ENCODE results near the gene MSX2.

MSX2 gene

DNA sequence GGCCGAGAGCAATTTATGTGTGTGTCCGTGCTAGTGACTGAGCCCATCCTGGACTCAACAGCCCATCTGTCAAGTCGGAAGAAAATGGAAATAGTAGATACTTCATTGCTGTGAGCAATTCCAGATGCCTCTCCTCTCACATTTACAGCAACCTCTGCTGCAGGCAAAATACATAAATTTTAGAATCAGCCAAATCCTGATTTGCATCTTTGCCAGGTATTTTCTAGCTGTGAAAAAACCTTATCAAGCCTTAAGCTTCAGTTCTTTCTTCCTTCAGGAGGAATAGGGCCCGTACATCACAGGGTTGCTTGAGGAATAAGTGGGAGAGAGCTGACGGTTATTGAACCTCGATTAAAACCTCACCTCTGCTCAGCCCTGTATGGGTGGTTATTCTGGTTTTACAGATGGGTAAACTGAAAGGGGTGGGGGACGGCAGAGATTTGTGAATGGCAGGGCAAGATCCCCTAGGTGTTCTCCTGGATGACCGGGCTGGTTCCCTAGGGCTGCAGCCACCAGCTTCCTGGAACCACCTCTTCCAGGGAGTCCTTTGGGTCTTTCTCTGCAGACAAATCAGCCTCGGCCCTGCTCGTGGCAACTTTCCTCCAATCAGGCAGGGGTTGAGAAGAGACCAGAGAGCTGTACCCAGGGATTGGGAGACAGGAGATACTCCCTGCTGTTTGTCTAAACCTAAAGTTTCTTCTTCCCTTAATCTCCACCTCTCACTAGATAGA, 5.3 kb upstream of the MSX2 start:
- no peak for DNase-seq

DNA sequence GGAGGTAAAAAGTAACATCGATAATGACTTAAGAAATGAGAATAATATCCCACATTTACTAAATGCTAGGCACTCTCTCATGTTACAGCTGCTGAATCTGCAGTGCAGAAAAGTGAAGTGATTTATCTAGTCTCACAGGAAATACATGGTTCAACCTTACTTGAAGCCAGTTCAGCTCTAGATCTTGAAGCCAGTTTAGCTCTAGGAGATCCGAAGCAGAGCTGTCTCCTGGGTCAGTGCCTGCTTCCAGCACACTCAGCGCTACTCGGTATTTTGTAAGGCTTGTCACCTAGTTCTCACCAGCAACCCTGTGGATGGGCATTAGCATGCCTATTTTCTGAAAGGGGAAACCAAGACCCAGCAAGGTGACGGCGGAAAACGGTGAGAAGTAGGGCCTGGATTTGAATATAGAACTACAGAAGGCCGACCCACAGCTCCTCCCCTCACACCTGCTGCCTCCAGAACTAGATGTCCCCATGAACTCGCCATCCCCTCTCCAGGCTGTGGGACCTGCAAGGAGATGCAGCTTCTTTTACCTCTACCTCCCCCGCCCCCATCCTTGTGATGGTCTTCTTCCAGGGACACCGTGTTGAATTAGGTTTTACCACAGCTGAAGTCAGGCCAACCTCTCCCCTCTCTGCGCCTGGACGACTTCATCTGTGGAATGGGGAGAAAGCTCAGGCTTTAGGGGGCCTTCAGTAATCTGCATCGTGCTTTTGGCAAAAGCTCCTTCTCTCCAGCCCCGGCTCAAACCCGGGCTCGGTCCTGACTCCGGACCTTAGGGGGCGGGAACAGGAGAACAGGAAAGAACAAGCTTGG, 4.4 kb upstream of the MSX2 start:
- DNase-seq, result no peak

DNA sequence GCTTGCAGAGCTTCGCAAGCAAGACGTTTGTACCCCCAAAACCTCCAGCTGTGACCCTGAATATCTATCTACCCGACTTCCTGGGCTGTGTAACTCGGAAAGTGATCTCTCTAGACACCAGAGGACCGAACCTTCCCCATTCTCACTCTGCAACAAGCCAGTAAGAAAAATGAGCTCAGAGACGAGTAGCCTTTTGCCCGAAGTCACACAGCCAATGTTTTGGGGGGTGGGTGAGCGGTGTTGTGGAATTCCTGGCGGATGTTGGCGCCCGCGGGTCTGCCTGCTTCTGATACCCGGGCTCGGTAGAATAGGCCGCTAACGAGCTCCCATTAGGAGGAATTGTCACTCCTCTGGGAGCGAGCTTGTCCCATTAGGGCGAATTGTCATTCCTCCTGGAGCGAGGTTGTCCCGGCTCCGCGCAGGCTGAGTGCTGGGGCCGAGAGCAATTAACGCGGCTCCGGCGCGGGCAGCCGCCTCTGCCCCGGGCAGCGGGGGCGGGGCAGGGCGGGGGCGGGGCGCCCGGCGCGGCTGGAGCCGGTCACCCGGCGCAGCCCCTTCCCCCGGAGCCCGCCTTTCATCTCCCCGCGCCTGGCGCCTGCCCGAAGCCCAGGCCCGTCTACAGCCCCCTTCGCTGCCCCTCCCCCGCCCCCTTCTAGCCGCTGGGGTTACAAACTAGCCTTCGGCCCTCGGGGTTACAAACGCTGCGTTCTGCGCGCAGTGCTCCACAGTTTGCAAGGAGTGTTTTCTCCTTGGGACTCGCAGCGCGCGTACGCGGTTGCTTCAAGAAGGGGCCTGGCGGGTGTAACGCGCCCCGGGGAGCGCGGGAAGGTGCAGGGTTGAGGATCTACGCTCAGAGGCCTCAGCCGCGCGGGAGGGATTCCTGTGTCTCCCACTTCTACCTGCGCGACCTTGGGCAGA, 3.5 kb upstream of the MSX2 start:
- DNase-seq, result no peak

DNA sequence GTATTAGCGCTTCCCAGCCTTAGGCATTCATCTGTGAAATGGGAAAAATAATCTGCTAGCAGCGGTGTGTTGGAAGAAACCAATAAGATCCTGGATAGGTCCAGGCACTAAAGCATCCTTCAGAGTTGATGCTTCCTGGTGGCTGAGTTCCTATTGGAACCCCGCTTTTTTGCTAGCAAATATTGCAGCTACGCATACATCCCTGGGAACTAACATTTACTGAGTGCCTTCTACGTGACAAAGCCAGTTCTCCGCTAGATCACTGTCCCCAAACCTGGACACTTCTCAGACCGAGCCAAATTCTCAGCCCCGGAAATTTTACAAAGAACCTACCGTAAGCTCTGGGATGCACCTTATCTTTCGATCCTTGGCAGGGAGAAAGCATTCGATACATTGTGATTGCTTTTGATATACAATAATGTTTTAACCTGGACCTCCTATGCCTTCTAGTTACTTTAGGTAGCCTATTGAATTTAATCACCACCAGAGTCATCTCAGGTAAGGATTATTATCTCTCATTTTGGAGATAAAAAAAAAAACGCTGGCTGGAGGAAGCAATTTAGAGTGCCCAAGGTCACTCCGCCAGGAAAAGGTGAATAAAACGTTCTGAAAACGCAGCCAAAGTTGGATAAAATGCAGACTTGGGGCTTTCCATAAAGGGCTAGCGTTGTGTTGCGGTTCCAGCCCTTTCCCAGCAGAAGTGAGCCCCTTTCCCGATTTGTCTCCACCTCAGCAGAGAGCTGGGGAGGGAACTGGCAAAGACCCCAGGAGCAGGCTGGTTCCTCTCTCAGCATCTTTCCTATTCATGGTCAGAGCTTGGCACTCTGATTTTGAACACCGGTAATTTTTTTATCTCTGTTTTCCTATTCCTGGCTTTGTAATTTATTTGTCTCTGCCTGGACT, 2.6 kb upstream of the MSX2 start:
- no peak for DNase-seq

DNA sequence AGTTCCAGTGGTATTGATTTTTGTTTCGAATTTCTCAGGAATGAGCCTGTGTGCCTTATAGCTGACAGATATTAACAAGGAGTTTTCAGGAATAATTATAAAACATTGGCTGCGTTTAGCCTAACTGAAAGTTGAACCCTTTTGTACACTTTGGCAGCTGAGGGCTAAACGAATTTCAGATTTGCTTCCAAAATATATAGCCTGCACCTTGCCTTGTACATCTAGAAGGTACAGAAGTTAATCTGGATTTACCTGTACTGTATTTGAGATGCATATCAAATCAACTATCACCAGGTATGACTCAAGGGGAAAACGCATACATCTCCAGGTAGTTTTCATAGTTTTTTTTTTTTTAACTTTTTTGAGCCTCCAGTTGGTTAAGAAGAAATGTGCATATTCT, 1.9 kb upstream of the MSX2 start:
- DNase-seq, result no peak

DNA sequence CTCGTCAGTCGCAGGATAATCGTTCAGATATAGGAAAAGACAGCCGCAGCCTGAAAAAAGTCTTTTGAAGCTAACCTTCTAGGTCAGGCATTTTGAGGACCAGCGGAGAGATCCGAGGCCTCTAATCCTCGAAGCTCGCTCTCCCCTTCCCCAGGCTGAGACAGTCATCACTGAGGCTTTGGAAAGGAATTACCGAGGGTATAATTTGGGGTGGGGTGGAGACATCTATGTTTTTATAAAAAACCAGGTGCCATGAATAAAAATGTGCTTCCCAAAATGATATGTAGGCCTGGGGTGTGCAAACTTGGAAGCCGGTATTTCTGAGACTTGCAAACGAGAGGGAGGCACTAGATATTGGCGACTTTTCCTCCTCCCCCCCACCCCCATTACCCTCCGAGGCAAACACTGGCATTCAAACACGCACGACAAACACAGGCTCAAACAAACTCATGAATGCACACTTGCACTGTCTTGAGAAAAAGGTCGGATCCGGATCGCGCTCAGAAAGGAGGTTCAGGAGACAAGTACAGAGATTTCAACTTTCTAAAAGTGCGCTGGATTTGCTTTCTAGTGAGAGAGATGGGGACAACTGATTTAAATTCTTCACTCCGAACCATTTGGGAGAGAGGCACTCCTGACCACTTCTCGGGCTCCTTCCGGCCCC, 935 bp upstream of the MSX2 start:
- no peak for DNase-seq

DNA sequence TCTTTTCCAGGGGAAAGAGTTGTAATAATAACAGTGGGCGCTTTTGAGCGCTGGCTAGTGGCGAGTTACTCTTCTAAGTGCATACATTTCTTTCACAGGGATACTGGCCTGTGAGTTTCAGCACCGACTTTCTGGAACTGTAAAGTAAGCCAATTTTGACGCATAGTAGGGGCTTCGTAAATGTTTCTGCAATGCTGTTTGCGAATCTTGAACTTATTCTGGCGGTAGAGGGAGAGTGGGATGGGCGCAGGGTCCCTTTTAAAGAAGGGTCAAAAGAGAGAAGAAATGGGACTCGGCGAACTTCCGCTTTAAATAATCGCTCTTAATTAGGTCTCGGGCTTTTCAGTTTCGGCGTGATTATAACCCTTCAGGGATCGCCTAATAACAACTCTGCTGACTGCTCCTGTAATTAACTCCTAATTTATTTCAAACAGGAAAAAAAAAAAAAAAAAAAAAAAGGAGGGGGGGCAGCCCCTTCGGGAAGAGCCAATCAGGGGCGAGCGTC, 351 bp upstream of the MSX2 start:
- DNase-seq, result no peak

DNA sequence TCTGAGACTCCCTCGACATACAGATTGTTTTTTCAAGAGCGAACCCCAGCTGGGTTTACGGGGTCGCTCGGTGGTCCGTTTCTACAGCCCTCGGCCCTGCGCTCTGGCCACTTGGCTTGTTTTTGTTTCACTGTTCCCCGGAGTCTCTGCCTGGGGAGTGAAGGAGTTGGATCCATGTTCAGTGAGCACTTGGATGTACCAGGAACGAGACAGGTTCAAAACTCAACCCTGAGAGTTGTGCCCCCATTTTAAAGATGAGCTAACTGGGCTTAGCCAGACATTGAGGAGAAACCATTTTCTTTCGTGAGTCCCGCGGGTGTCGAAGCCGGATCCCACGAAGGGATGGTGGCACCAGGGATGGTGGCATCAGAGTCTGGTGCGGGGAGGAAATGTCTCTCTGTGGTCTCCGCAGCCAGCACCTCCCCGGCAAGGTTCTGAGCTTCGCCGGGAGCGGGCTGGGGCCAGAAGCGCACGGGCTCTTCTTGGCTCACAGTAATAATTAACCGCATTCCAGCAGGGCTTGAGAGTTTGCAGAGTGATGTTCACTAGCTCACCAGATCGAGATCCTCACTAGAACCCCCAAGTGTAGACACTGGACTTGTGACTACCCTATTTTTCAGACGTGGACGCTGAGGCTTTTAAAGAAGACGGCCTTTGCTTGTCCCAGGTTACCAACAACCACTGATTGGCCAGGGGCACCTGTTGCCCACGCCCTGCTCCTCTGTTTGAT, 1.0 kb downstream of the MSX2 start:
- no peak for DNase-seq

DNA sequence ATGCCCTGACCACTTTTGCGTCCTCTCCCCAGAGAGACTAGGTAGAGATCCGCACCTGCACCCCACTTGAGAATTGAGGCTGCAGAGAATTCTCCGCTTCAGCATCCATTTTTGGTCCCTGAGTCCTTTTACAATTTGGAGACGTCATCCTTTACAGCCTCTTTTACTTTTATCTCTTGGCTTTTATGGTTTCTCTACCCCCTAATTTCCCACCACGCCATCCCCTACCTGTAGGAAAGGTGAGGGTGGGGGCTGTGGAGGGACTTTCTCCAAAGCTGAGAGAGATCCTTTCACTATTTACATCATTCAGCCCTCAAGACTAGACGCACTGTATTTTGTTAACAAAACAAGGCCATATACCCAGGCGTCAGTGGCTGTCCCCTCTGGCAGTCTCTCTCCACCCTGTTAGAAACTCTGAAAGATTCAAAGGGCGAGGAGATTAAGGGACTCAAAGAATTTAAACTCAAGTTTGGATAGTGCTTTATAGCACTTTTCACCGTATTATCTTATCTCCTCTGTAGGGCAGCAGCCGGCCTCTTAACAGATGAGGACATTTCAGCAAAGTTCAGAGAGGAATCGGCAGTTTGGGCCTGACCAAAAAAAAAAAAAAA, 1.7 kb downstream of the MSX2 start:
- DNase-seq, result no peak

DNA sequence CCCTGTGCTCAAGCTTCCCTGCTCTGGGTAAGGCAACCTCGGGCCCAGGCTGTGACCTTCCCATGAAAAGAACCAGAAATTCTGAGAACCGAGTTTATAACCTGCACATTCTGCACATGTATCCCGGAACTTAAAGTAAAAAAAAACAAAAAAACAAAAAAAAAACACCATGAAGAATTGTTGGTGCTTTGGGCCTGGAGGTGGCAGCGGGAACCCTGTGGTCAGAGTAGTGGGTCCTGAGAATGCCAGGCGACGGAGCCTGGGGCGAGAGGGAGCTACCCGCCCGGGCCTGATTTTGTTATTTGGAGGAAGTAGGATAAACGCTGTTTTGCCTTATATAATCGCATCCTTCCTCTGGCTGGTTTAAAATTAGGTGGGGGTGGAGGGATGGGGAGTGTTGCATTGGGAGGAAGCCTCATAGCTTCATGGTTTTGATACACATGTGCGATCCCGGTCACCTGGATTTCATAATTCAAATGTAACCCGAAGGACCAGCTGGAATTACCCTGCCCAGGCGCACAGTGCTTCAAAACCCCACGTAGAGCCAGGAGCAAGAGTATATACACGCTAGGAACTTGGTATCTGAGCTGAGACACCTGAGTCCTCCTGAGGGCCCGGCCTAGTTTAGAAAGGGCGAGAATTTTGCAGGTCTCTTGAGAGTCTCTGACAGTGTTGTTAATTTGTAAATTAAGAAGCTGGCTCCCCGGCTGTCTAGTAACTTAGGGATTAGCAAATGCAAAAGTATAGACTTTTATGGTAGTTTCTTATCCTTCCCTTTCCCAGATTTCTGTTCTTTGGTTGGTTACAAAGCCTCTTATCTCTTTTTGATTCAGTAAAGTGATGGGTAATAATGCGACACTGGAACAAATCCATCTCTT, 2.8 kb downstream of the MSX2 start:
- no peak for DNase-seq

DNA sequence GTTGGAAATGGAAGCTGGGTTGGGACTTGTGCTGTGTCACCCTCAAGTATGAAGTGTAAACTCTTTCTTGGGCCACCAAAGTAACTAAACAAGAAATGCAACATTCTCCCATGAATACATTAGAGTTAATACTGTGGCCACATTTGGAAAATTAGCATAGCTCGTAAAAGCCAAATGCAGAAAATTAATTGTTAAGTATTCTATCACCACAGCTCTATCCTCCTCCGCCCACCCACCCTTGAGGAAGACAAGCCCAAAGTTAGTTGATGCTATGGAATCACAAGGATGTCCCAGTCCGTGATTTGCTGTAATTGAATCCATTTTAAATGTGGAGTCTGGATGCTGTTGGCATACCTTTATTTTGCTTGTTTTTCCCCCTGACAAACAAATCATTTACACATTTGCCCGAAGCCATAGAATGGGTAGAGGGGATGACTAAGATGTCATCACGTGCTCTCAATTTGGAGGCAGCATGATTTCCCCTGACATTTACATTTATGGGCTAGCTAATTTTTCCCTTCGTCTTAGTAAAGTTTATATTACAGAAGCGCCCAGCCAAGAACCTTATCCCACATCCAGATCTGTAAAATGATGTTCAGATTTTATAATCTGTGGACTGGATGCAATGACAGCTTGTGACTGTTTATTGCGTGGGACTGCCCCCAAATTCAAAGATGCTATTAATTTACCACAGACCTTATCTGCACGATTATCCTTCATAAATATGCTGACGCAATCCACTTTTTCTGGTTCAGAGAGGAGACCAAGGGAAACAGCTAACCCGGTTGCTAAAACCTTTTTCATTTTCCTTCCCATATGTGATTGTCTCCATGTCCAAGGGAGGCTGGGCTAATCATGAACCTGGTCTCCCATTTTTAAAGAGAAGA, 3.7 kb downstream of the MSX2 start:
- no peak for DNase-seq

DNA sequence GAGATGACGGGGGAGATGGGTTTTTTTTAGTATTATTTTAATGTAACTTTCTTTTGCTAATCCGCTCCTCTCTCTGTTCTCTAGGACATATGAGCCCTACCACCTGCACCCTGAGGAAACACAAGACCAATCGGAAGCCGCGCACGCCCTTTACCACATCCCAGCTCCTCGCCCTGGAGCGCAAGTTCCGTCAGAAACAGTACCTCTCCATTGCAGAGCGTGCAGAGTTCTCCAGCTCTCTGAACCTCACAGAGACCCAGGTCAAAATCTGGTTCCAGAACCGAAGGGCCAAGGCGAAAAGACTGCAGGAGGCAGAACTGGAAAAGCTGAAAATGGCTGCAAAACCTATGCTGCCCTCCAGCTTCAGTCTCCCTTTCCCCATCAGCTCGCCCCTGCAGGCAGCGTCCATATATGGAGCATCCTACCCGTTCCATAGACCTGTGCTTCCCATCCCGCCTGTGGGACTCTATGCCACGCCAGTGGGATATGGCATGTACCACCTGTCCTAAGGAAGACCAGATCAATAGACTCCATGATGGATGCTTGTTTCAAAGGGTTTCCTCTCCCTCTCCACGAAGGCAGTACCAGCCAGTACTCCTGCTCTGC, 4.8 kb downstream of the MSX2 start:
- DNase-seq, result no peak

DNA sequence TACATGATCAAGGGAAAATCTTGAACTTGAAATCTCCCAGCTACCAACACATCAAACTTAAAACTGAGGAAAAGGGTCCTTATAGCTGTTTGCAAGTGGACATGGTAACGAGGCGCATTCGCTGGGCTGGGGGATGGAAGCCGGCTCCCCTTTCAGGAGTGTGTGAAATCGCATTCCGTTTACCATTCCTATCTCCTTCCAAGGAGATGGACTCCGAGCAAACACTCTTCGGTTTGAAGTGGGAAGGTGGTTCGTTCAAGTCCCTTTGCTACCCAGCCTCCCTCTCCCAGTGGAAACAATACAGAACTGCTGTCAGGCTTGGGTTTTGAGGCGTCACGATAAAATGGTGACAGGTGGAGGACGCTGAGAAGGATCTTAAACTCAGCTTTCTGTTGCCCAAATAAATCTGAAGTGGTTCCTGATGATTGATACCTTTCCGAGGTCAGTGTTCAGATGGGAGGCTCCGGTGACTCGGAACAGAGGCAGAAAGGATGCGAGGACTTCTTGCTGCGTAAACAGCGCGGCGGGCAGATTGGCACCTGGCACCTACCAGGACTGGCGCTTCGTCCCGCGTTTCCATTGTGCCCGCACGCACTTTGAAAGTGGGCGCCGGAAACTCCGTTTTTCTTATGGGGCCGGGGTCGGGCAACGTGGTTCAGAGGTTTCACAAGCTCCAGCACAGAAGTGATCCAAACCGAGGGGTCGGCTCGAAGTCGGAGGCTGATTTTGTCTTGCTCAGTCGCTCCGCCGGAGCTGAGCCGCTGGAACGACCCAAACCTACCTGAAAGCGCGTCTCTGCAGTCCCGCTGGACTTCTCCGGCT, 7.0 kb downstream of the MSX2 start:
- no peak for DNase-seq

DNA sequence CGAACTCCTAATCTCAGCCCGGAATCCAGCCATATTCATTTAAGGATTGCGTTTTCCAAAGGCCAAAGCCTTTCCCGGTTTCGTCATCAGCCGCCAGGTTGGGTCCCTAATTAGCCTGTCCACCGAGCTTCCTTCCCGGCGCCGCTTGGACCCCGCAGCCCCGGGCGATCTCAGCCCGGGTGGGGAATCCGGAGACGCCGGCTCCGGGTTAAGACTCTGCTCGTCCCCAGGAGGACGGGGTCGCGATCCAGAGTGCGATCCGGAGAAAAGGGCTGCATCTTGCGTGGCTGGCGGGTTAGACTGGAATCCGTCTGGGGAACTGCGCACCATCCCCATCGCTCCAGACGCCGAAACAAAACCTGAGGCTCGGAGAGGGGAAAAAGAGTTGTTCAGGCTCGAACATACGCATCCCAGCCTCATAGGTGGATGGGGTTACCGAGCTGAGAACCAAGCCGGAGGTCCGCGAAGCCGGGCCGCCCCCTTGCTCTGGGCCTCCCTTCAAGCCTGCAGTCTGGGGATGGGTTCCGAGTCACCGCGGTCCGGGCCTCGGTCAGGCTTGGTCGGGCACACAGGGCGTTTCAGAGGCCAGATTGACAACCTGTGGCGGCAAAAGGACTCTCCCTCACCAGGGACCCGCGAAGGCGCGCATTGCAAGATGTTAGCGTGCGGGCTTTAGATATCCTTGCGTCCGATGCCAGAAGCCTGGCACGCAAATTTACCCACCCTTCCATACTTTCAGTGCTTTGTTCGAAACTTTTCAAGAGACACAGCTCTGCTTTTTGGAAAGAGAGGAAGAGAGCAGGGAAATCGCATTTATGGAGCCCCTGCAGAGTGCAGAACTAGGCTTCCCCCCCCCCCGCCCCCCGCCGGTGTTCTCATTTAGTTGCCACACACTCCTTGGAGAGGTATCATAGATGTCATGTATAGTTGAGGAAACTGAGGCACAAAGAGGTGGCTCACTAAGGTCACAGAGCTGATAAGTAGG, 7.9 kb downstream of the MSX2 start:
- no peak for DNase-seq
